Chondrocyte (in vitro differentiated cells): ENCODE results near the gene CALHM3. TPM values are rescaled to one million over a fixed set of nuclear protein-coding genes. Genes with fewer than 3 reads are reported as not detected.

ENCODE experiments used
- DNase-seq: peaks from one replicate; pipeline ENCODE4 v3.0.0; 2021; ENCODE audit warnings: mixed read lengths, low spot score
- H3K27ac Mint-ChIP-seq: one replicate; pipeline ENCODE4 v1.8.0; 2021; ENCODE audit warnings: mild to moderate bottlenecking, moderate library complexity, mixed read lengths; ENCODE audit not compliant: unreplicated experiment
- H3K27me3 Mint-ChIP-seq: 2 replicates; pipeline ENCODE4 v1.8.0; 2021; ENCODE audit warnings: low read depth, mixed read lengths
- H3K36me3 Mint-ChIP-seq: 2 replicates; pipeline ENCODE4 v1.8.0; 2021; ENCODE audit warnings: low read depth, mixed read lengths
- H3K4me1 Mint-ChIP-seq: 2 replicates; pipeline ENCODE4 v1.8.0; 2021; ENCODE audit warnings: low read depth, mild to moderate bottlenecking, mixed read lengths
- H3K4me3 Mint-ChIP-seq: one replicate; pipeline ENCODE4 v1.8.0; 2021; ENCODE audit warnings: mild to moderate bottlenecking, moderate library complexity, mixed read lengths; ENCODE audit not compliant: unreplicated experiment
- H3K9me3 Mint-ChIP-seq: 2 replicates; pipeline ENCODE4 v1.8.0; 2021; ENCODE audit warnings: low read depth, mixed read lengths
- CTCF ChIP-seq: fragments of 200-600 bp; sonication (generic); IDR thresholded peaks from 2 replicates; pipeline ENCODE4 v1.5.0; 2021; ENCODE audit warnings: antibody characterized with exemption, mild to moderate bottlenecking, moderate library complexity
- total RNA-seq: library from RNA; stranded (reverse); gene quantifications from 3 replicates; pipeline ENCODE4 v1.2.1, GENCODE V29; 2021

Gene CALHM3
- total RNA-seq, 1 donor from 2014 or later, result not detected

- H3K4me1 Mint-ChIP-seq, result peaks cover 14% of the 10 kb centered on the region
- H3K36me3 Mint-ChIP-seq, result peaks cover 2% of the 10 kb centered on the region
- H3K4me3 Mint-ChIP-seq, result no peak overlapping the region
- H3K27ac Mint-ChIP-seq, result no peak overlapping the region
- no peaks in the 10 kb centered on the region for H3K9me3 Mint-ChIP-seq
- TF ChIP-seq CTCF, result no peak
- H3K27me3 Mint-ChIP-seq, result peaks cover 58% of the 10 kb centered on the region
- DNase-seq, result no peak
These were observed 21.4 kb upstream of the CALHM3 start for GRCh38 chr10:103500481-103500880.

GRCh38 chr10:103499881-103500280 is 20.8 kb upstream of the CALHM3 start:
- H3K27me3 Mint-ChIP-seq, result peaks cover 63% of the 10 kb centered on the region
- H3K4me3 Mint-ChIP-seq, result no peak overlapping the region
- no peak for TF ChIP-seq CTCF
- no peaks in the 10 kb centered on the region for H3K9me3 Mint-ChIP-seq
- peaks cover 2% of the 10 kb centered on the region for H3K36me3 Mint-ChIP-seq
- H3K27ac Mint-ChIP-seq, result no peak overlapping the region
- peaks cover 14% of the 10 kb centered on the region for H3K4me1 Mint-ChIP-seq
- peak; percentile 51 for DNase-seq

- H3K36me3 Mint-ChIP-seq, result peaks cover 2% of the 10 kb centered on the region
- peaks cover 67% of the 10 kb centered on the region for H3K27me3 Mint-ChIP-seq
- H3K4me1 Mint-ChIP-seq, result peaks cover 12% of the 10 kb centered on the region
- H3K9me3 Mint-ChIP-seq, result no peaks in the 10 kb centered on the region
- TF ChIP-seq CTCF, result no peak
- DNase-seq, result peak; percentile 28
- H3K4me3 Mint-ChIP-seq, result no peak overlapping the region
- H3K27ac Mint-ChIP-seq, result no peak overlapping the region
These were observed 20.0 kb upstream of the CALHM3 start for GRCh38 chr10:103498936-103499638.

GRCh38 chr10:103497161-103497915 is 18.3 kb upstream of the CALHM3 start:
- no peak overlapping the region for H3K4me3 Mint-ChIP-seq
- DNase-seq, result peak; percentile 28
- TF ChIP-seq CTCF, result no peak
- H3K27ac Mint-ChIP-seq, result peak overlapping the region; percentile 60
- H3K36me3 Mint-ChIP-seq, result peaks cover 2% of the 10 kb centered on the region
- H3K27me3 Mint-ChIP-seq, result peaks cover 61% of the 10 kb centered on the region
- H3K9me3 Mint-ChIP-seq, result no peaks in the 10 kb centered on the region
- H3K4me1 Mint-ChIP-seq, result peaks cover 17% of the 10 kb centered on the region

GRCh38 chr10:103495321-103495720 is 16.3 kb upstream of the CALHM3 start:
- no peak for TF ChIP-seq CTCF
- Mint-ChIP-seq H3K27me3 (peaks cover 45% of the 10 kb centered on the region), H3K36me3 (peaks cover 2% of the 10 kb centered on the region), H3K27ac (no peak overlapping the region), H3K4me1 (peaks cover 35% of the 10 kb centered on the region), H3K9me3 (no peaks in the 10 kb centered on the region), H3K4me3 (no peak overlapping the region)
- peak; percentile 24 for DNase-seq
